ENCODE data around the gene PRRX2.
"Not testable (repeated sequence)": the region's sequence is repeated elsewhere in the genome, so short reads cannot be mapped to it uniquely, and the experiment has no call there.

PRRX2 gene

DNA sequence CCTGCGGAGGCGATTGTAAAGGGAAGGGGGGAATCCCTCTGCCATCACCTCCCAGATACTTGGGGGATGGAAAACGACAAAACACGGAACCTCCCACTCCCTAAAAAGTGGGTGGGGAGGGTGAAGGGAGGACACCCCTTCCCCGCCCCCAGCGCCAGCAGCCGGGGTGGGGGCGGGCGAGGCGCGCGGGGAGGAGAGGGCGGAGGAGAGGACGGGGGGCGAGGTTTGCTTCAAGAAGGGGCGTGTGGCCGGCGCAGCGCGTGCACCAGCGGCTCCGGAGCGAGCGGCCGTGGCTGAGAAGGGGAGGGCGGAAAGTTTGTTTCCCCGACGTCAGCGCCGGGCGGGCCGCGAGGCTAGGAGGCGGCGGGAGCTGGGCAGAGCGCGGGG, at the start of gene PRRX2:
PRRX2 (plus strand) TSS at position 259 of the 387 bp plus-strand sequence. CDS start 221 bp downstream, outside the sequence.
- no peak for DNase-seq

DNA sequence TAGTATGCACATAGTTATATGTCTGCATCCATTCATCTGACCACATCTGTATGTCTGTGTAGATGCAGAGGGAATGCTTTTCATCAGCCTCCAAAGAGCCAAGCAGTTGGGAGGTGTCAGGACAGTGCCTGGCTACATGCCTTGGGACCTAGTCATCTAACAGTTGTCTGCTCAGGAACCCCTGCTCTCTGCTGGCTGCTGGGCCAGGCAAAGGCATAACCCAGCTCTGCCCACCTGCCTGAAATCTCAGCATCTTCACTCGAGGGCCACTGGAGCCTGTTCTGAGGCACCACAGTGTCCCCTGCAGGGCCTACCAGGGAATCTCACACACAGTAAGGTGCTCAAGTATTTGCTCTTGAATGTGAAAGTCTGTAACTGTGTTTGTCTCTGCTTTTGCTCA, 48.3 kb upstream of the PRRX2 start:
- DNase-seq = no peak

DNA sequence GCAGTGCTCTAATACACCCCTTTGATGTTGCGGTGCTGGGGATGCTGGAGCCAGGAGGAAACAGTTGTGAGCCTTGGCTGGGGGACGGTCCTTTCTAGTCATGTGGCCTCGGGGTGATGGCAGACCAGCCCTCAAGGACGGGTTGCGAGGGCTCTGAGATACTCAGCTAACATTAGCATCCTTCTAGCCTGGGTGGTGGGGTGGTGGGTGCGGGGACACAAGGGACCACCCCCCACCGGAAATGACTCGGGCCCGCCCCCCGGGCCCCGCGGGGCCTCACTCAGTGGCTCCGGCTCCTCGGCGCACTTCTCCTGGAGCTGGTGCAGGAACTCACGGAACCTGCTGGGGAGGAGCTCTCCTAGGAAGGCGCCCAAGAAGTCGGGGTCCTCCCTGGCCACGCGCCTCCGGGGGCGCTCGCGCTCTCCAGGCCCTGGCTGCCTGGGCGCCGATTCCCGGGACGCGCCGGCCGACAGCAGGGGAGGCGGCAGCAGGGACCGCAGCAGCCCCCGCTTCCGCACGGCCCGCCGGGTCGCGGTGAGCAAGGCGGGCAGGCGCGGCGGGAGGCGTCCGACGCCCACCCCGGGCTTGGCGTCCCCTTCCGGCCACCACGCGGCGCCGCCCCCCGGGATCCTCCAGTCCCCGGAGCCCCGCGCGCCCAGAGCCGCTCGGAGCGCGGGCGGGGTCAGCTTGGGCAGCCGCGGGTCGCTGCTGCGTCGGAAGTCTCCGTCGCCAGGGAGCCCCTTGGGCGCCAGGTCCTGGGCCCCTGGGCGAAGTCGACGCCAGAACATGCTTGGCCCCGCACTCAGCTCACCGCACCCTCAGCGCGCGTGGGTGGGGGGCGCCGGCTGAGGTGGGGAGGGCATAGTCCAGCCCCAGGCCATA, 45.4 kb upstream of the PRRX2 start:
- no peak for DNase-seq

DNA sequence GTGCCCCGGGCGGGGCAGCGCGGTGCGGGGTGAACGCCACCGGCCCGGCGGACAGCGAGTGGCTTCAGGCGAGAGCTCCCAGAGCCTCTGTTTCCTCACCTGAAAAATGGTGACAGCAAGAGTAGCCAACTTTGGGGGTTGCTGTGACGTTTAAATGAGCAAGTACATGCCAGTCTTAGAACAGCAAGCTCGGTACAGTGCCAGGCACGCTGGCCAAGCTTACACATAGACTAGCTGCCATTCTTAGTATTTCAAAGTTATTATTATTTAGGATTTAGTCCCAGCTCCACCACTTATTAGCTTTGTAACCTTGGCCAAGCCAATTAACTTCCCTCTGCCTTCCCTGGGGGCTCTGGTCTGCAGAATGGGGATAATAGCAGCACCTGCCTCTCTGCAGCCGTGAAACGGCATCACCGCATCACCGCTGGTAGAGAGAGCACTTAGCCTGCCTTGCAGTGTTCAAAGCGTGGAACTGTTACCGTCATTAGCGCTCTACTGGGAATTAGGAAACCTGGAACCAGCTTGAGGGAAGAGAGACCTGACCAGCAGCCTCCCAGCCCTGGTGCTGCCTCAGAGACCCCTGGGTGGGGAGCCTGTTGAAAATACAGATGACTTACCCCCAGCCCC, 44.7 kb upstream of the PRRX2 start, which contains the start of gene C9orf50:
C9orf50 (minus strand) TSS at position 433 of the 627 bp plus-strand sequence. CDS start 527 bp downstream, outside the sequence.
- DNase-seq = no peak

DNA sequence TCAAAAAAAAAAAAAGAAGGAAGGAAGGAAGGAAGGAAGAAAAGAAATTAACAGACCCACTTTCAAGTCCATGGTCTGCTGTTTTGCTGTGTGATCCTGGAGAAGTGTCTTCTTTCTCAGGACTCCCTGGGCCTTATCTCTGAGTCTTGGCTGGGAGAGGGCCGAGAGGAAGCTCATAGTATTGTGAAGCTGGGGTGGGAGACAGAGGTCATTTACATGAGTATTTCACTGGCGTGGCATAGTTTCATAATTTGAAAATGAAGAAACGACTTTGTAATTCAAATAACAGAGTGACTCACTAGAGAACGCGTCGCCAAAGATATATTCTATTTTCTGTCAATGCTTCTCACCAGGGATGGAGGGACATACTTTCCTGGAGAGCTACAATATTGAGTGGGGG, 42.1 kb upstream of the PRRX2 start:
- DNase-seq = no peak

DNA sequence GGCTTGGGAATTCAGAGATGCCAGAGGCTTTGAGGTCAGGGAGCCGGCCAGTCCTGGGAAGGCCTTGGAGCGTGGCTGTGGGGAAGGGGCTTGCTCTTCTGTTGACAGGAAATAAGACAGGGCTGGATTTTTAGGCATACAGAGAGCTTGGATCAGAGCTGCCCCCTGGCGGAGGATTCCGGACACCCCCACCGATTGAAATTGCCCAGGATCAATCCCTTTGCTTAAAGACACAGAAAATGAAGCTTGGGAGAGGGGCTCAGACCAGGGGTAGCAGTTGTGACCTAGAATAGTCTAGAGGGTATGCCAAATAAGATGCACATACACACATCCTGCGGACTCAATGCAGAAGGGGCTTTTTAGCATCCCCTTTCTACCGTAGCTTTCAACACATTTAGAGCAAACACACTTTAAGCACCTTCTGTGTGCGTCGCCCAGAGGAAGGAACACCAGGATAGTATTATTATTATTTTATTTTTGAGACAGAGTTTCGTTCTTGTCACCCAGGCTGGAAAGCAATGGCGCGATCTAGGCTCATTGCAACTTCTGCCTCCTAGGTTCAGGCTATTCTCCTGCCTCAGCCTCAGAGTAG, 41.2 kb upstream of the PRRX2 start:
- DNase-seq = no peak

DNA sequence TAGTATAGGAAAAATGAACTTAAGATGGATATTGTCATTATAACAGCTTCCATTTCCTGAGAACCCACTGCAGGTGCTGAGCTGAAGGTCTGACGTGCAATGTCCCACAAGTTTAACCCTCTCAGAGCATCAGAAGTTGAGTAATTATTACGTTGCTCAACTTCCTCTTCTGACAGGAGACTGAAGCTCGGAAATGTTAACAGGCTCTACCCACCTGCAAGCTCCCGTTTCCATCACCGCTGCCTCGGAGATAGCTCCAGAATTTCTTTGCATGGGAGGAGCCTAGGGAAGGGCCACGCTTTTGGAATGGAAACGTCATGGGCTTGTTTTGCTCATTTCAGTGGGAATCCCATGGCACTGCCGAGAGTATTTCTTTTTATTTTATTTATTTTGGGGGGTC, 40.5 kb upstream of the PRRX2 start:
- DNase-seq = no peak

DNA sequence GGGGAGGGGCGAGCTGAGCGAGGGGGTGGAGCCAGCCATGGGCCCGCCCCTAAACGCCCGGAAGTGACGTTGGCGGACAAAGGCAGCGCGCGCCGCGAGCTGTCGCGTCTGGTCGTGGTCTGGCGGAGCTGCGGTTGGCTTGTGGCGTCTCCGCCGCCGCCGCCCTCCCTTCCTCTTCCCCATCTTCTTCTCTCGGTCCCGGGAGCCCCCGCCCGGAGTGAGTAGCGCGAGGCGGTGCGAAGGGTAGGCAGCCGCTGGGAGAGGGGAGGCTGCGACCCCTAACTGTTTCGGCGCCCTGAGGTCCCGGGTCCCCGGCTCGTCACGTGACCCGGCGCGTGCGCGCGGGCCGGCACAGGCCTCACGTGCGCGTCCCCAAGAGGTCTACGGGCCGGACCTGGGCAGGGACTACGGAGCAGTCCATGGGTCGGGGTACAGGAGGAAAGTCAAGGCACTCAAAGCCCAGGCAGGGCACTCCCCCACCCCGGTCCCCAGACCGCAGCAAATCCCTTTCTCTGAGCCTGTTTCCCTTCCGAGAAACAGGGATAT, 39.3 kb upstream of the PRRX2 start, which contains the start of gene NTMT1:
NTMT1 (plus strand) TSS at position 85 of the 546 bp plus-strand sequence. CDS start 6,541 bp downstream, outside the sequence.
- no peak for DNase-seq

DNA sequence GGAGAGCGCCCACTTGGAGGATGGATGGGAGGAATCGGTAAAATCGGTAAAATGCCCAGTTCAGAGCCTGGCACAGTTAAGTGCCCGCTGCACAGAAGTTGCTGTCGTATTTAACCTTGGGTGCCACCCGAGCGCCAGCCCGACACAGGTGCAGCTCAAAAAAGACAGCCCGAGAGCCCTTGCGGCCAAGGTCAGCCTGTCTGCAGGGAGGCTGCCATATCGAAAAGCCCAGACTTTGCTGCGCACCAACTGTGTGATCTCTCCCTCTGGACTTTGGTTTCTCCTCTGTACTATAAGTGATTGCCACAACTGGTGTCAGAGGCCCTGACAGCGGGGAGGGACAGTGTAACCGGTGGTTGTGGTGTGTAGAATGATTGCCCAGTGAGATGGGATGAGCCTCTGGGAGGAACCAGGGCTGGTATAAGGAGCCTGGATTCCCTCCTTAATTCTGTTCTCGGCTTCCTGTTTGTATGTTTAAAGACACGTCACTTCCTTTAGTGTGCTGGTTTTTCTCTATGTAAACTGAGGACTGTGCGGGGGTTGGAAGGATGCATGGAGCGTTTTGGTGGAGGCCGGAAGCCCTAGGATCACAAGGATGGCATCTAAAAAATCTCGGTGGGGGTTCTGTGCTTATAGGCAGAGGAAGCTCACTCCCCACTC, 38.7 kb upstream of the PRRX2 start:
- no peak for DNase-seq

DNA sequence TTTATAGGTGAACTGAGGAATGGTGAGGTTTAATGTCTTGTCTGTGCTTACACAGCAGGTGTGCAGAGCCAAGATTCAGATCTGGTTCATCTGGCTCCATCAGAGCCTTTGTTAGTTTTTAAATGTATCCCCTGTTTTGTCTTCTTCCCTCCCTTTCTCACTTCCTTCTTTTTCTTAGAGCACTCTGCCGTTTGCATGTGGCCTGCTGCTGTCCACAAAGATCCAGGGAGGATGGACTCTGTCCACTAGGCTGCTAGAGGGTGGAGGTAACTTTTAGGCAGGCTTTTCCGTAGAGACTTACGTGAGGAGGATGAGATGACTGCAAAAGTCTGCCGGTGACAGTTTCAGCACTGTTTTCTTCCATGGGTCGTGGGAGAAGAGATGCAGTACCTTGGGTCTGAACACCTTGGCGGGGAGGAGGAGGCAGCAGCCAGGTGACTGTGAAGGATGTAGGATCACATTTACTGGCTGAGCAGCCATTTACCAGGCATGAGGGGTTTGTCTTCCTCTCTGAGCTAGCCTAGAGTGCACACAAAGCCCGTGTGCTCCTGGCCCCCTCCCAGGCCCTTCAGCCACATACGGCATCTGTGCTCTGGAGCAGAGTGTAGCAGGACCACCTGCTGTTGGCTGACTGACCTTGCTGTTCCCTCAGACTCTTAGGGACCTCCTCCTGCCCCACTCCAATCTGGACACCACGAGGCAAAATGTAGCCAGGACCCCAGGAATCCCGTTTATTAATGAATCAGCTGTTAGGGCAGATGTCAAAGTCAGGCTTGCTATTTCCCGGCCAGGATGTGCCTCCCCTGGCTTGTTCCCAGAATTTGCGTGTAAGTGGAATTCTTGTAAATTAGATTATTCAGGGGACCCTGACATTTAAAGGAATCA, 37.6 kb upstream of the PRRX2 start:
- no peak for DNase-seq

DNA sequence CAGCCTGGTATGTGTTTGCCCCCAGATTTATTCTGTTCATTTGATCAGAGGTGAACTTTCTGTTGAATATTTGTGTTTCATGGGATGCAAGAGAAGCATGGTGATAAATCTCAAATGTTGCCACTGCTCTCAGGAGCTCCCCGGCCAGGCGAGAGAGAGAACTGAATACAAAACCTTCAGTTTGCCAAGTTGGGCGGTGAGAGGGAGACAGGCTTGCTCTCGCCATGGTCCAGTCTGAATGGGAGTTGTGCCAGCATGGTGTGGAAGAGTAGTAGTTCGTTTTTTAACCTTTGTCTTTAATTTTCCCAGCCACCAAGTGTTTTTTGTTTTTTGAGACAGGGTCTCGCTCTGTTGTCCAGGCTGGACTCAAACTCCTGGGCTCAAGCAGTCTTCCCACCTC, 36.7 kb upstream of the PRRX2 start:
- no peak for DNase-seq

DNA sequence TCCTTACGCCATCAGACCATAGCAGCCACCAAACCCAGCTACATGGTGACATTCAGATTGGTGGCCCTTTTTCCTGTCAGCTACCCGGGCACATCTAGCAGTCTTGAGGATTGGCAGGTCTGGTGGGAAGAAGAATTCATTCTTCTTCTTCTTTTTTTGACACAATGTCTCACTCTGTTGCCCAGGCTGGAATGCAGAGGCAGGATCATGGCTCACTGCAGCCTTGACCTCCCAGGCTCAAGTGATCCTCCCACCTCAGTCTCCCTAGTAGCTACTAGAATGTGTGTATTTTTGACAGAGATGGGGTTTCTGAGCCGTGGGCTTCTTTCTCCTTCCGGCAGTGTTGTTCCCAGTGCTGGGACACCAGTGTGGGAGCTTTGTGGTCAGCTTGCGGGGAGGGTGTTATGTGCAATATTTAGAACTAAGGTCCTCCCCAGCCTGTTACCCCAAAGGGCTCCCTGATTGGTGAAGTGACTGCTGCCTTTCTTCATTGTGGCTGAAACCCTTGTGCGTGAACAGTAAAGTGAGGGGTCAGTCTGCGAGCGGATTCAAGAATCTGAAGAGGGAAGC, 36.1 kb upstream of the PRRX2 start:
- no peak for DNase-seq

DNA sequence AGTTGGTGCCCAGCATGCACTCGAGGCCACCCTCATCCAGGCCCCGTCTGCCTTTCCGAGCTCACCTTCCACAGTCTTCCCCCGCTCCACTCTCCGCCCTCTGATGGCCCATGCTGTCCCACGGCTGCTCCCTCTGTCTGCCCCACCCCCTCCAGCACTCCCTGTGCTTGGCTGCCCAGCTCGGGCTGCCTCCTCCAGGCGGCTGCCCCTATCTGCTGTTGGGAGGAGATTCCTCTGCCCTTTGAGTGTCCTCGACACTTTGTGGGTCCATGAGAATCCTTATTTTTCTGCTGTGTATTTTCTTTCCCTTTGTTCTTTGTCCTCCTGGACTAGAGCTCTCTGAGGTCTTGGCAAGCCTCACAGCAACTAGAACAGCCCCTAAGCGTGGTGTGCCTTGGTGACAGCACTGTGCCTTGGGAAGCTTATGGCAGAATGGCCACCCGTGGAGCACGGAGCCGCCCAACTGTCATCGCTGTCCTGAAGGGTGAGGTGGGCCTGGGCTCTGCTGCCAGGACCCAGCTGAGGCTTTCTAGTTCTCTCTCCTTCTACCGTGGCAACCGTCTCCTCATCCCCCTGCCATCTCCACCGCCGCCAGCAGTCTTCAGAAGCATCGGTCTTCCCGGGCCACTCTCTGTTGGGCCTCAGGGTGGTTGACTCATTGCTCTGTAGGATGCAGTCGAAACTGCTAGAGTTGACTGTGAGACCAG, 34.3 kb upstream of the PRRX2 start:
- DNase-seq = no peak

DNA sequence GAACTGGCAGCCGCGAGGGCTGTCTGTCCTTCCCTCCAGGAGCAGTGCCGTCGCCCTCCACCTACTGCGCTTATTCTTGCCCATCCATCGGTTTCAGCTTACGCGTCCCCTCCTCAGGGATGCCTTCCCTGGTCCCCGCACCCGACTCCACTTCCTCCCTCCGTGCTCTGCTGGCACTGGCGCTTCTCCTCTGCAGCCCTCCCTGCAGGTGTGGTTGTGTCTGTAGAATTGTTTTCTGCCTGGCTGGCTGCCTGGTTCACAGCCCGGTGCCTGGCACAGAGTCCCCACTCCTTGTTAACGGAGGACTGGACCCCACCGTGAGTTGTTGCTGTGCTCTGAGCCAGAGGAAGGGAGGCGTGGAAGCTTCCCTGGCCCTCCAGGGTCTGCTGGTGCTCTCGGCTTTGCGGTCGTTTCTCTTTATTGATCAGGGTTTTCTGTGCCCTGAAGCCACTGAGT, 33.7 kb upstream of the PRRX2 start:
- no peak for DNase-seq

DNA sequence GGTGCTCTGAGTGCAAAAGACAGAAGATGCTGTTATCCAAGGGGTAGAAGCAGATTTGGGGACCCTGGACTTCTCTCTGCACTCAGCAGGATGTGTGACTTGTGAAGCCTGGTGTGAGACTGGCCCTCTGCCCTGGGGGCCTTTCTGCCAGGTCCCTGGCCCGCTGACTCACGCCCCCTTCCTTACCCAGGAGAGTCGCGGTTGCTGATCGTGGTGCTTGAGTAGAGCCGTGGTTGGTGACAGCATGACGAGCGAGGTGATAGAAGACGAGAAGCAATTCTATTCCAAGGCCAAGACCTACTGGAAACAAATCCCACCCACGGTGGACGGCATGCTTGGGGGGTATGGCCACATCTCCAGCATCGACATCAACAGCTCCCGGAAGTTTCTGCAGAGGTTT, 33.0 kb upstream of the PRRX2 start:
- no peak for DNase-seq

DNA sequence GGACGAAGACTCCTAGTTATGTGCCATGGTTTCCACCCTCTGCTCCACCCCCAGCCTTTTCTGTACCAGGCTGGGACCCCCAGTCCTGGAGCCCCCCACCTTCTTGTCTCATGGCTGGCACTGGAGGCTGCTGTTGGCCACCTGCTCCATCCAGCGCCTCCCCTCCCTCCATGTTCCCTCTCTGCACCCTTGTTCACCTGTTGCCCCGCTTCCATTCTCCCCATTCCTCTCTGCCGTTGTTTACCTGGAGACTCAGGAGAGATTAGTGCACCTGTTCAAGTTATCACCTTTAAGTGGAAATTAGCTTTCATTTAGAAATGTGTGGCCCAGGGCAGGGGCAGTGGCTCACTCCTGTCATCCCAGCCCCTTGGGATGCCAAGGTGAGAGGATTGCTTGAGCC, 32.2 kb upstream of the PRRX2 start:
- no peak for DNase-seq

DNA sequence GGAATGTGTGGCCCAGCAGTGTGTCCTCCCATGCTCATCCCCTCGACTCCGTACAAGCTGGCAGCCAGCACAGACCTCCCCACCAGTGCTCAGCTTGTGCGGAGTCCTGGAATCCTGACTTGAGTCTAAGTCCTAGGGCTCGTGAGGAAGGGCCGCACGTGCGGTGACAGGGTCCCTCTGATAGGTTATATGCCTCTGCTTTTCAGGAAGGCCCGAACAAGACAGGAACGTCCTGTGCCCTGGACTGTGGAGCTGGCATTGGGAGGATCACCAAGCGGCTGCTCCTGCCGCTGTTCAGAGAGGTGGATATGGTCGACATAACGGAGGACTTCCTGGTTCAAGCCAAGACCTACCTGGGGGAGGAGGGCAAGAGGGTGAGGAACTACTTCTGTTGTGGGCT, 31.6 kb upstream of the PRRX2 start:
- DNase-seq = no peak

DNA sequence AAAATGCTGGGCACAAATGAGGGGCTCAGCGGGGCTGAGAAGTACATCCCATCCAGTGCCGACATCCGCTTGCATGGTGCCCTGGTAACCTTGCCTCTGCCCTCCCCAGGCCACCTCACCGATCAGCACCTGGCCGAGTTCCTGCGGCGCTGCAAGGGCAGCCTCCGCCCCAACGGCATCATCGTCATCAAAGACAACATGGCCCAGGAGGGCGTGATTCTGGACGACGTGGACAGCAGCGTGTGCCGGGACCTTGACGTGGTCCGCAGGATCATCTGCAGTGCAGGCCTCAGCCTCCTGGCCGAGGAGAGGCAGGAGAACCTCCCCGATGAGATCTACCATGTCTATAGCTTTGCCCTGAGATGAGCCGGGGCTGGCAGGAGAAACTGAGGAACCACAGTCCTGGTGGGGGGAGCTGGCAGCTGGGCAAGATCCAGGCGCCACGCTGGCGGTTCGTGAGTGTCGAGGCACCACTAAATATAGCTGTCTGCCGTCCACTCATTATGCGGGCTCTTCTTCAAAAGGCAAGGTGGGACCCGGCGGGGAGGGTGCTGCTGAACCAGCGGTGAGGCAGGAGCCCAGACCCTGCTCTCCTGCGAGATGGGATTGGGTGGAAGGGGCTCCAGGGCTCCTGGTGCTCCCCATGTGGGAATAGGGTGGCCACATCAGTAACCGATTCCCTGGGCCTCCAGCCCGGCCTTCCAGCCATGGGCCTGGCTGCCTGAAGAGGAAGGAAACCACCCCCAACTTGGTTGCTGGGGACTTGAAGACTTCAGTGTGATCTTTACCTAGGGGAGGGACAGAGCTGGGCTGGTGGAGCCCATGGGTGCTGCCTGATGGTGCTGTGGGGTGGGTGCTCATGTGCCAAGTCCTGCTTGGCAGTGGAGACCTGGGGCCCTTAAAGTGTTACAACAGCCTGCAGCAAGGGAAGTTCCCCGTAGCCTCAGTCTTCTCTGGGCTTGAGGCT, 30.1 kb upstream of the PRRX2 start:
- no peak for DNase-seq

DNA sequence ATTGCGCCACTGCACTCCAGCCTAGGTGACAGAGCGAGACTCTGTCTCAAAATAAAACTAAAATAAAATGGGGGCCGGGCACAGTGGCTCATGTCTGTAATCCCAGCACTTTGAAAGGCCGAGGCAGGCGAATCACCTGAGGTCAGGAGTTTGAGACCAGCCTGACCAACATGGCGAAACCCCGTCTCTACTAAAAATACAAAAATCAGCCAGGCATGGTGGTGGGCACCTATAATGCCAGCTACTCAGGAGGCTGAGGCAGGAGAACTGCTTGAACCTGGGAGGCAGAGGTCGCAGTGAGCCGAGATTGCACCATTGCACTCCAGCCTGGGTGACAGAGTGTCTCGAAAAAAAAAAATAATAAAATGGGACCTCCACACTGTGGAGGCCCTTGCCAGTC, 29.1 kb upstream of the PRRX2 start:
- DNase-seq = not testable (repeated sequence)

Measured in GOT3 (cell line).